Skin of body (tissue), 2 donors: ENCODE results near the gene PDGFC. TPM values are rescaled to one million over a fixed set of nuclear protein-coding genes. Genes with fewer than 3 reads are reported as not detected.
"Not testable (repeated sequence)": the region's sequence is repeated elsewhere in the genome, so short reads cannot be mapped to it uniquely, and the experiment has no call there.

ENCODE experiments used
- DNase-seq: peaks from one replicate; lab custom pipeline; 2025; lab: John Stamatoyannopoulos, UW
- total RNA-seq: library from RNA; depleted of rRNA; stranded (reverse); fragments of >200 nt; gene quantifications from one replicate; pipeline ENCODE4 v1.2.3, GENCODE V29; 2014

The PDGFC gene
- total RNA-seq, 1 donor from 2014 or later, result 32.6 TPM

DNA sequence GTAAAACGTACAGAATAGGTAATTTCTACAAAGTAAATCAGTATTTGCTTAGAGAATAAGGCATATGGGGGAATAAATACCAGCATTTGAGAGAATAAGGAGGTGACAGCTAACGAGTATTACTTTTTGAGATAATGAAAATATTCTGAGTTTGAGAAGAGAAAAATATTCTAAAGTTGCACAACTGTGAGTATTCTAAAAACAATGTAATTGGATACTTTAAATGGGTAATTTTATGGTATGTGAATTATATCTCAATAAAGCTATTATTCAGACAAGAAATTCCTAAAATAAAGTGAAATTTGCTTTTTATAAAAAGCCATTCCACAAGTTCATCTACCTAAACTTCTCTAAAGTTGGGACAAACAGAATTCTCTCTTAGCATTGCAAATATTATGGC, 62.6 kb downstream of the PDGFC start:
- no peak for DNase-seq

DNA sequence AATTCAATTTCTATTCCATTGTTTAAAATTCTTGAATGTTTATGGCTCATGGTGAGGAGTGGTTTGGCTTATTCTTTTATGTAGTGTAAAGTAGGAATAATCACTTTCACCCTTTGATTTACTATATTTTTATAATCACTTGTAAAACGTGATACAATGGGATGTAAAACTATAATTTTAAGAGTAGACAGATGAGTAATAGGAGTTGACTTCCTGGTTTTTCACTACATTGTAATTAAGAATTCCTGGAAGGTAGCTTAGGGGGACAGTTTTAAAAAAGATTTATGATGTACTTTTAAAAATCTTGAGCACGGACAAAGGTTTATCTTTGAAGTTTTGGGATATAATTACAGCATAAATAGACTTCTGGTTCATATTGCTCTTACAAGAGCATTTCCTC, 65.3 kb downstream of the PDGFC start:
- no peak for DNase-seq

DNA sequence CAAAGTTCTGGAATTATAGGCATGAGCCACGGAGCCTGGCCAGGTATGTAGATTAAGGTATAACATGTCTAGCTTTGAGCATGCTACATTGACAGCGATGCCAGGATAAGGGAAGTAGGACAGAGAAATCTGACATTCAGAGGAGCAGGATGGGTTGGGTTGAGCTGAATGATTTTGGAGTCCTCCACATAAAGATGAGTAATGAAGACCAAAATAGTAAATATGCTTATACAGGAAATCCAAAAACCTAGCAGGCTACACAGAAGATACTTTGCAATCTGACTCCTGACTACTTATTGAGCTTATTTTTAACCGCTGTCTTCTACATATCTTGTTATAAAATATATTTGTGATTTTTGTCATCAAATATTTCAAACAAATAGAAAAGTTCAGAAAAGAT, 69.7 kb downstream of the PDGFC start:
- DNase-seq, result no peak

DNA sequence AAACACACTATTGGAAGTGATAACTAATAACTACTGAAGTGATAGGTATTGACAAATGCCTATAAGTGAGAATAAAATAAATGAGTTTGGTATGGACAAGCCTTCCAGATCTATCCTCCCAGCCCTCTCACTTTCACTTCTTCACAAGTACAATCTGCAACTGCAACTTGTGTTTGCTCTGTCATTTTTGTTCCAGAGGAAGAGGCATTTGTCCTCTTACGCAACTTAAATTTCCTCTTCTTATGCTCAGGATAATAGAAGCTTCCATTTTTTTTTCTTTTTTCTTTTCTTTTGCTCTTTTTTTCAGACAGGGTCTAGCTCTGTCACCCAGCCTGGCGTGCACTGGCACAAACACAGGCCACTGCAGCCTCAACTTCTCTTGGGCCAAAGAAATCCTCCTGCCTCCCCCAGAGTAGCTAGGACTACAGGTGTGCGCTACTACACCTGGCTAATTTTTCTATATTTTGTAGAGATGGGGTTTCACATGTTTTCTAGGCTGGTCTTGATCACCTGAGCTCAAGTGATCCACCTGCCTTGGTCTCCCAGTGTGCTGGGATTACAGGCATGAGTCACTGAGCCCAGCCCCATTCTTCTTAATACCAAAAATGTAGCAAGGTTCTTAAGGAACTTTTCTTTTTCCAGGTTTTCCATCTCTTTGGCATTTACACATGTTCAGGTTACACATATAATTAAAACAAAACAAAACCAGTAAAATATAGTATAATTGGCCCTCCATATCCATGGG, 73.1 kb downstream of the PDGFC start:
- DNase-seq, result no peak

DNA sequence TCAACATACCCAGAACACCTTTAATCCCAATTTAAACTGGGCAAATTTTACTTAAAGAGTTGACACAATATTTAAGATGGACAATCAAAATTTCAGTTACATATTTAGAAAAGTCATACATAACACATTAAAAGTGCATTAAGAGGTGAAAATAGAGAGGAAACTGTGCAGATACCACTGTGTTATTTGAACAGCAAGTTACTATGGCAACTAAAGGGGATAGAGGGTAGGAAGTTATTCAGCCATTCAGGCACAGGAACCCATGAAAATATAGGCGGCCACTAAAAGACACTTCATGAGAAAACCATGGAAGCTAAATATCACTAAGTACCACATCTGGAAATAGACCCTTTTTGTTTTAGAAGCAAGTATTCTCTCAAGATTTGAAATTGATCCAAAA, 75.1 kb downstream of the PDGFC start:
- no peak for DNase-seq

DNA sequence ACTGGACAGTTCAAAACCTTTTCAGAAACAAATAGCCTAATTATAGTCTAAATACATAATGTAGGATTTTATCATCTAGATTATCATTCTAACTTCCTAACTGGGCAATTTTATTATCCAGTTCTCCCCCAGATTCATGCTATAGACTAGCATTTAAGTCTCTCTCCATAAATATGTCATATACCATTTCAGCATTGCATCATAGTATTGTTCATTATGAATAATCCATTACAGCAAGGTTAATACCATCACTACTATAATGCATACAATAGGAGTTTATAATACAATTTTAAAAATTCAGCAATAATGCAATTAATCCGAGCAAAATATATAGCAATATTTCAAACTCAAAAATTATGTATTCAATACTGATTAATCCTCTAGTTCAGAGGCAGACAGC, 77.4 kb downstream of the PDGFC start:
- no peak for DNase-seq

DNA sequence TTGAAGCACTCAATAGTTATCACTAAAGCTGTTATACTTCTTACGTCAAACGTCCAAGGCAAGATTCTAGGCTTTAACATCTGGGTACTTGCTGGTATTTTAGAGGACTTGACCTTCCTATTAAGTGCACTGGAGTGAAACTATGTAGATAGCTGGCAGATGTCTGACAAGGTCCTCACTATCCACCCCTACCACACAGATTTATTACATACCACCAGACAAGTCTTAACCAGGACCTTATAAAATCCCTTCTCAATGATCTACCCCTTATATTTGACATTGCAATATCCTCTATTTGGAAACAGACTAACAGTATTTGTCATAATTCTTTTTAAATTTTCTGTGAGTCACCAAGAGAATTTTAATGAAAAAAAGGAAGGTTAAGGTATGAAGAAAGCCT, 78.8 kb downstream of the PDGFC start:
- DNase-seq, result no peak

DNA sequence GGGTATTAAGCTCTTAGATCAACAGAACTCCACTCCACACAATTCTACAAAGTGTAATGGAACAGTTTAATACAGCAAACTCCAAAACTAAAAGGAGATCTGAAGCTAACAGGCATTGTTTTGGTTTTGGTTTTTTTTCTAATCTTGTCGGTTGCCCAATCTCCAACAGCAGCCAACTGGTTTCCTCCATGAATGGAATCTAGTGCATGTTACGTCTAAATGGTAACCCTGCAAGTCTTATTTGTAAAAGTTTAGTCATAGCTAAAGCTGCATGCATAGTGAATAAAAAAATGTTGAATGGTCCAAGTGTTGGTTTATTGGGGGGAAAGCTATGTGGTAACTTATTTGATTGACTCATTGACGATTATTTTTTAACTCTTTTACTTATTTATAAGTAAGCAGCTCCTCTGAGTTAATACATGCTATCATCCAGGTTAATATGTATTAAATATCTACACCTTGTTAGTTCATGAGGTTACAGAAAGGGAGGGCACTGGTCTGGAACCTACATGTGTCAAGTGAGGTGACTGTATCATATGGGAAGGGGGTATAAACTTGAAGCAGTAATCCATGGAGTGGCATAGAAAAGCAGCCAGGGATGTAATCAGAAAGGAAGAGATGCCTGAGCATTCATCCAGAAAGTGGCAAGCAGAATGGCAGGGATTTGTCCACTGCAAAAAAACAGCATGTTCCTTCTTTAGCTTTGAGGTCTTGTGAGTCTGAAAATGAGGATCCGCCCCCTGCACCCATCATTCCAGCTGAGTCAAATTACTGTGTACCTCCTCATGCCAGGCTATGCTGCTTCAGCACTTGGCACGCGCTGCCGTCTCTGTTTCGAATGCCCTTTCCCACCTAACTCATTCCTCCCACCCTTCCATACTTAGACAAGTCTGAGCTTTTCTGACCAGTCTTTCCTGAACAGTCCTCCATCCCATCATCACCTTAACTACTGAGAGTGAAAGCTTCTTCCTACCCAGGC, 81.7 kb downstream of the PDGFC start:
- no peak for DNase-seq

DNA sequence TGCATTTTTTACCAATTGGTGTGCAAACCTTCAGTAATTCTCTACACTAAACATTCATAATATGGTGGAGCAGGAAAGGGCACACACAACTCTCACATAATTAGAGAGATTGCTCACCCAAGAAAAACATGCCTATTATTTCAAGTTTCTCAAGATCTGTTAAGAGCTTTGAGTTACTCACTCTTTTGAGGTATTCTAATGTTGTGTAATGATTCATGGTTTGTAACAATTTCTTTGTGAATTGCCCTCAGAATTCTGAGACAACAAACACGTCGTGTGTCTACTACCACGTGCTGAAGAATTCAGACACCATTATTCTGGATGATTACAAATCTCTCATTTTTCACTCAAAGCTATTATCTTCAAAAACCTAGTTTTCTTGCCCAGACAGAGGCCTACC, 82.8 kb downstream of the PDGFC start:
- DNase-seq, result no peak

DNA sequence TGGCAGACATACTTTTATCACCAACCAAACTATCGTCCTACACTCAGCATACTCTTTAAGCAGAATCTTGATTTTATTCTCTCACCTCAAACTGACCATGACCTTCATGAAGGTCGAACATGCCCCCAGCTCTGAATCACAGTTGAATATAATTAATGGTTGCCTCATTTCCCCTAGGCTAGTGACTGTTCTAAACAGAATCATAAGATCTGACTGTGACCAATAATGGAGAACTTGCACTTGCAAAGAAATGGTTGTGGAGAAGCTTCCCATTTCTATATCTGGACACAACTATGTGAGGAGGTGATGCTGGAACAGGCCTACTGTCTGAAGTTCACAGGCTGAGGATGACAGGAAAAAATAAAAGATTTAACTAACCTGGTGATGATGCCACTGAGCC, 85.1 kb downstream of the PDGFC start:
- no peak for DNase-seq

DNA sequence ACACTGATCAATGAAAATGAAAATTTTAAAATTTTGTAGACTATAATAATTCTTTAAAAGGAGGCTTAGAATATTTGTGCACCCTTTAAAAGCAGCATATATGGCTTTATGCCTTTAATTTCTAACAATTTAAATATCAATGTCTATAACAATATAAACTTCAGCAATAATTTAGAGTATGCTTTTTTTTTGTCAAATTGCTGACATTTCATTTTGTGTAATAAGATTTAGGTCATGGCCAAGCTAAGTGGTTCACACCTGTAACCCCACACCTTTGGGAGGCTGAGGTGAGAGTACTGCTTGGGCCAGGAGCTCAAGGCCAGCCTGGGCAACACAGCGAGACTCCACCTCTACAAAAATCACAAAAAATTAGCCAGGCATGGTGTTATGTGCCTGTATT, 86.2 kb downstream of the PDGFC start:
- no peak for DNase-seq

DNA sequence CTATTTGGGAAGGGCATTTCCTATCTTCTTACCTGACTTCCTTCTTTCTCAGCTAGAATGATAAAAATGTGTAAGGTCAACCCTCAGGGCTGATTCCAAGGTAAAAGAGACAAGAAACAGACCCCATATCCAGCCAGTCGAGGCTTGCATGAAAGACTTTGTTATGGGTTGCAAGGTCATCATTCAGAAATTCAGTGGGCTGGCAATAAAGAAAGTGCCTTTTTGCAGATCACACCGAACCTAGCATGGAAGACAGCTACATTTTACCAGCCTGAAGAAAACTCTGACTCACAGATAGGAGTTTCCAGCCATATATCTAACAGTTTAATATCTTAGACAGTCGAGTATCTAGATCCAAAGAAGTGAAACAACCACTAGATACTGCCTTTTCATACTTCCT, 87.4 kb downstream of the PDGFC start:
- DNase-seq, result no peak

DNA sequence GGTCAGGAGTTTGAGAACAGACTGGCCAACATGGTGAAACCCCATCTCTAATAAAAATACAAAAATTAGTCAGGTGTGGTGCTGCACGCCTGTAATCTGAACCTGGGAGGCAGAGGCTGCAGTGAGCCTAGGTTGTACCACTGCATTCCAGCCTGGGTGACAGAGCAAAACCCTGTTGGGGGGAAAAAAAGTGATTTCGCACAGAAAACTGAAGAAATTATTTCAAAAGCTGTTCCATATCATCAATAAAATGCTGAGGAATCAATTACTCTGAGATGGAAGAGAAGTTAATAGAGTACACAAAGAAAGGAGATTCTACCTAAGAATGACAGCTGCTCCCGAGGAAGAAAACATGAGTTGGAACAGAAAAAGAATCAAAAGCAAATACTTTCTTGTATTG, 95.9 kb downstream of the PDGFC start:
- DNase-seq, result no peak

DNA sequence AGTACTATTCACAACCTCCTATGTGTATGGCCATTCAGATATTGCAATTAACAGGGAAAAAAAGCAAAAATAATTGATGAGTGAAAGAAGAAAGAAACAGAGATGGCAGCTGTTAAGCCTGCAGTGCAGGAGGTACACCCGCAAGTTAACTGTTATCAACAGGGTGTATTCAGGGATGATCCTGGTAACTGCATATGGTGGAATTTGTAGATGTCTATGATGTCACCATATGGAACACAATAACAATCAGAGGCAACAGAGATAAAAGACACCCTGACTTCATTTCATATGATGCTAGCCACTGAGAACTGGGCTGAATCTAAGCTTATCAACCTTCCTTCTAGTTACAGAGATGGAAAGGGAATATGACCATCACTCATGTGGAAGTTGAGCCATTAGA, 96.5 kb downstream of the PDGFC start:
- DNase-seq, result no peak

DNA sequence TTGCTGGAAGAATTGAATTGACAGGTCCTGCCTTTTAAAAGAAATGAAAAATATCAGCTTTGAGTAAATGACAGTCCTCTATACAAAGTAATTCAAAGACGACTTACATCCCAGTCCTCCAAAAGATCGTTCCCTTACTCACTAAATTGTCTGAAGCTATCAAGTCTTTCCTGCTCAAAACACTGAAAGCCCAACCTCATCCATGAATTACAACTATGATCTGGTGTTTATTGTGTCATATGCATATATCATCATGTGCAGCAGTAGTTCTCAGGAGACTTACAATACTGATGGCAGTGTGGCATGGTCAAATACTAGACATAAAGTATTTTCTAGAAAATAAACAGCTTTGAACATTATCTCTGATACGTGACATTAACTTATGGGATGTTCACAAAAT, 97.8 kb downstream of the PDGFC start:
- DNase-seq, result no peak

DNA sequence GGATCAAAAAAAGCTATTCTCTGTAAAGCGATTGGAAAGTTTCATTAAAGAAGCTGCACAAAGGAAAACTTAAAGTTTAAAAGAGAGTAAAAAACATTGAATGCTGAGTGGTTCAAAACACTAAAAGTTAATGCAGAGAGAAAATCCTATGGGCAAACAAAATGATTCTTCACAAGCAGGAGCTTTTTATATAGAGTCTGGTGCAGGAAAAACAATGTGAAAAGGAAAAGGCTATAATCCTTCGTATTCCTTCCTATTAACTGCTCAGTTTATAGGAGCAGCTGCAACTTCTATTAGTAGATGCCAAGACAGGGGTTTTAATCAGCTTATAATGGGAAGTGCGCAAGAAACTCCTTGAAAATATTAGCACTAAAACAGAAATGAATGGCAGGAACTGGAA, 100.7 kb downstream of the PDGFC start:
- DNase-seq, result no peak

DNA sequence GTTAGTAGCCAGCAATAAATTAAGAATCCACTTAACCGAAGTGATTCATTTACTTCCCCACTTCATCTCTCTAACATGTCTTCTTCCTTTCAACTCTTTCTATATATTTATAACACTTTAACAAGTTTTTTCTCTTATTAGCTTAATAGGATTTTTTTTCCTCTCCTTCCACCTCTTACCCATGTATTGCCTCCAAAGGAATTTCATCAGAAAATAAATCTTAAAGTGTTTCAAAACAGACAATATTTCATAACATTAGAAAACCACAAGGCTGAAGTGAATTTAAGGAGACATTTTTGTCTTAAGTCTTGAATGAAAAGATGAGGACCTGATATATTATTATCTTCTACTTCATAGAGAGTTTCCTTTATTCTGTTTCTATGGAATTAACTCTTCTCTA, 101.5 kb downstream of the PDGFC start:
- DNase-seq, result no peak

DNA sequence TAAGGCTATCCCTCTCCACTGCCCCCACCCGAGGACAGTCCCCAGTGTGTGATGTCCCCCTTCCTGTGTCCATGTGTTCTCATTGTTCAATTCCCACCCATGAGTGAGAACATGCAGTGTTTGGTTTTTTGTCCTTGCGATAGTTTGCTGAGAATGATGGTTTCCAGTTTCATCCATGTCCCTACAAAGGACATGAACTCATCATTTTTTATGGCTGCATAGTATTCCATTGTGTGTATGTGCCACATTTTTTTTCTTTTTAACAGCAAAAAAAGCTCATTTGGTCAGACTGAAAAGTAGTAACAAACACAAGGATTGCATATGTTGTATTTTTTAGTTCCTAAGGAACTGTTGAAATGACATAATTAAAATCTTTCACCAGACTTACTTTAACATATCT, 105.5 kb downstream of the PDGFC start:
- DNase-seq, result not testable (repeated sequence)

DNA sequence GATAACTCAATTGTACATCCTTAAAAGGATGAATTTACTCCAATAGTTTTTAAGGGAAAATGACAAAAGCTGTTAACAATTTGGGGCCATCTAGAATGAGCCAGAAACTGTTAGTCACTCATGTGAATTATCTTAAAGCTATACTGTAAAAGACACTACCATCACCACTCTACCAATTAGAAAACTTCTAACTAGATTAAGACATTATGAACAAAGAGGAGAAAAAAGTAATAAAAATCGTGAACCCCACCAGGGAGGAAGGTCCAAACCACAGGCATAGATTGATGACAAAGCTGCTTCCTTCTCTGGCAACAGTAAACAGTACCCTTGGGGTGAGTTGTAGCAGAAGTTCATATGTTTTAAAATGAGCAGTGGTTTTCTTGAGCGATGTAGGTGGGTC, 106.1 kb downstream of the PDGFC start:
- no peak for DNase-seq

DNA sequence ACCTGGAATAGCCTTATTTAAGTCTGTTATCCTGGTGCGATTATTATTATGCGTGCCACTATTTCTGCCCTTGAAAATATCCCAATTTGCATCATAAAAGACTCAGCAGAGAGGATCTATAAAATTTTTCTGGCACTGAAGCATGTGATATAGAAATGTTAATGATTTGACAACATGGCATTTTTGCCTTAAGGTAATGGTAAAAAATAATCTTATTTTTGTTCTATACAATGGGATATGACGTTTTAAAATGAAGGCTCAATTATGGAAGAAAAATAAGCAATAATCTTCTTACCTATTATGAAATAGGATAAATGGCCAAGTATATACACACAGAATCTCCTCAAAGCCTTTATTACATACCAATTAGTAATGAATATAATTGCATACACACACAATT, 113.5 kb downstream of the PDGFC start:
- DNase-seq, result no peak

DNA sequence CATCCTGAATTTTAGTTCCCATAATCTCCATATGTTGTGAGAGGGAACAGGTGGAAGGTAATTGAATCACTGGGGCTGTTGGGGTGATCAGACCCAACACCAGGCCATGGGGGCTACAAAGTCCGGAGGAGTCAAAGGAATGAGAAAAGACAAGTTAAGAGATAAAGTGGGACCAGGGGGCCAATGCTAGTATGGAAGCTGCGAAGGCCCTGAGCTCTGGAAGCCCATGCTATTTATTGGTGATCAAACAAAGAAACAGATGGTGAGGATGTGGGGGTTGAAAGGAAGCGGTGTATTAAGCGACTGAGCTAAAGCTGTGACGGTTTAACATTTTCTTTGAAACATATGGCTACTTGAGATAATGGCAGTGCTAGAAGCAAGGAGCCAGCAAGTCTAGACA, 132.8 kb downstream of the PDGFC start:
- no peak for DNase-seq

DNA sequence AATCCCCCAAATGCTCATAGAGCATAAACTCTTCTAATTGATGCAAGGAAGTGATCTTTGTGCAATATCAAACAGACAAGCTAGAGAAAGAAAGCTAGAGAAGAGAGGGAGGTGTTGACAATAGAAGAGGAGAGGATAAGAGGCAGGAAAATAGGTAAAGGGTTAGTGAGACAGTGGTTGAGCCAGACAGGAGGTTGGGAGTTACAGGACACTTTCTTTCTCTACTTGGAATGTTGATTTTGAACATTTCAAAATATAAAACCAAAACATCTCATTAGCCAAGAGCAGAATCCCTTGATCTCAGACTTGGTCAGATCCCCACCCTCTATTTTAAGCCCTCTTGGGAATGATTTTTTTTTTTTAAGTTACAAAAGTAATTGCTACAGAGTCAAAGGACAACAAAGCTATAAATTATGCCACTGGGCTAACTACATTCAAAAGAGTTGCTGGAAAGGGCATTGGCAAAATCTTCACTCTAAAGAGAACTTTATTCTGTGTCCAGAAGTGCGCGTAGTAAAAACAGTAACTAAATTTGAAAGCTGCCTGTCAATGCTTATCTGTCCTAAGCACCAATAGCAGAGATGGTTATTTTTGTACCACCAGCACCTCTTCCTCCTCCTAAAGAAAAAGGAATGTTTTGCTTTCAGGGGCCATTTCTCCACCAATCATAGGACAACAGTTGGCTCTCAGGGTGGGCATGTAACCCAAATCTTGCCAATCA, 133.8 kb downstream of the PDGFC start:
- no peak for DNase-seq
